A549 (cell line): ENCODE measurements around the gene CNOT6. TPM values are rescaled to one million over a fixed set of nuclear protein-coding genes. Genes with fewer than 3 reads are reported as not detected.

Experiments used
- ATAC-seq, 2 experiments: fragments of 200-7000 bp in 1 of 2; fragments of >200 bp in 1 of 2; cut with Nextera tagmentation in 1 of 2; cut with Tn5 transposase in 1 of 2; 3 replicates each; pipeline versions ENCODE4 v1.8.0 to v1.9.1; 2018 to 2020; ENCODE audit warnings: mild to moderate bottlenecking in 1 of 2, moderate library complexity in 1 of 2
- CTCF ChIA-PET: fragments of 300-600 bp; sonication (Branson Sonifier 250); formaldehyde crosslinking; extraction: SDS; loops from one replicate; lab custom pipeline; 2021; ENCODE audit warnings: antibody characterized with exemption, inconsistent platforms; lab: Yijun Ruan, JAX
- POLR2A ChIA-PET: fragments of 350-600 bp; formaldehyde crosslinking; extraction: SDS; loops from one replicate; lab custom pipeline; 2021; ENCODE audit warnings: antibody characterized with exemption, inconsistent platforms; lab: Yijun Ruan, JAX
- DNase-seq, 2 experiments: peaks; one replicate each; pipeline versions ENCODE4 v3.0.0 to v3.0.0-alpha.2; 2011 to 2016; ENCODE audit warnings: low read depth in 1 of 2, low spot score in 1 of 2
- FAIRE-seq: peaks from 2 replicates; lab custom pipeline; 2011; peaks lifted over from hg19 to GRCh38; lab: Jason Lieb, UNC
- H3K27ac ChIP-seq, 2 experiments: fragments of >200 bp; sonication (Bioruptor Twin); formaldehyde crosslinking; 3 replicates each; pipeline ENCODE4 v1.5.1; 2016 to 2017
- H3K4me1 ChIP-seq: fragments of >200 bp; sonication (Bioruptor Twin); formaldehyde crosslinking; 3 replicates; pipeline ENCODE4 v1.6.1; 2016
- H3K4me2 ChIP-seq: fragments of >200 bp; sonication (Bioruptor Twin); formaldehyde crosslinking; 3 replicates; pipeline ENCODE4 v1.6.1; 2016
- H3K4me3 ChIP-seq: fragments of >200 bp; sonication (Bioruptor Twin); formaldehyde crosslinking; 3 replicates; pipeline ENCODE4 v1.5.1; 2016
- H3K9me3 ChIP-seq: fragments of >200 bp; sonication (Bioruptor Twin); formaldehyde crosslinking; 3 replicates; pipeline ENCODE4 v1.6.1; 2016
- ATOH8 ChIP-seq: fragments of 250-450 bp; sonication (Bioruptor Pico); IDR thresholded peaks from 2 replicates; pipeline ENCODE4 v1.5.0; 2020; ENCODE audit warnings: low read depth, mild to moderate bottlenecking, moderate library complexity
- CBX8 ChIP-seq: fragments of 200-600 bp; sonication (generic); IDR thresholded peaks from 2 replicates; pipeline ENCODE4 v1.6.1; 2016
- FOSB ChIP-seq: fragments of 250-450 bp; sonication (Bioruptor Pico); IDR thresholded peaks from 2 replicates; pipeline ENCODE4 v1.5.0; 2020; ENCODE audit warnings: mild to moderate bottlenecking, moderate library complexity
- FOXS1 ChIP-seq: fragments of 250-450 bp; sonication (Bioruptor Pico); IDR thresholded peaks from 2 replicates; pipeline ENCODE4 v1.5.0; 2020; ENCODE audit warnings: mild to moderate bottlenecking, moderate library complexity
- HOXA7 ChIP-seq: fragments of 250-450 bp; sonication (Bioruptor Pico); IDR thresholded peaks from 2 replicates; pipeline ENCODE4 v1.5.0; 2020; ENCODE audit warnings: mild to moderate bottlenecking, moderate library complexity
- JUNB ChIP-seq: fragments of >200 bp; sonication (Bioruptor Twin); formaldehyde crosslinking; IDR thresholded peaks from 2 replicates; pipeline ENCODE4 v1.6.1; 2016
- KDM5A ChIP-seq: fragments of 200-600 bp; sonication (generic); IDR thresholded peaks from 2 replicates; pipeline ENCODE4 v1.6.1; 2016; ENCODE audit warnings: antibody characterized with exemption, mild to moderate bottlenecking
- MAX ChIP-seq: IDR thresholded peaks from 2 replicates; pipeline ENCODE4 v1.6.1; 2012
- MAZ ChIP-seq: fragments of 150-350 bp; IDR thresholded peaks from 2 replicates; pipeline ENCODE4 v1.6.1; 2014; ENCODE audit warnings: antibody characterized with exemption, low read depth, low read length, borderline replicate concordance
- RAD21 ChIP-seq, 2 experiments: fragments of >200 bp in 1 of 2; sonication (Bioruptor Twin) in 1 of 2; formaldehyde crosslinking in 1 of 2; IDR thresholded peaks in 1 of 2; conservative IDR thresholded peaks in 1 of 2; 2 replicates in 1 of 2; 3 replicates in 1 of 2; pipeline ENCODE4 v1.6.1; 2012 to 2018; ENCODE audit warnings: inconsistent platforms in 1 of 2
- RARB ChIP-seq: fragments of 250-450 bp; sonication (Bioruptor Pico); IDR thresholded peaks from 2 replicates; pipeline ENCODE4 v1.8.0; 2021; ENCODE audit warnings: mild to moderate bottlenecking, moderate library complexity
- RCOR1 ChIP-seq: fragments of 150-350 bp; IDR thresholded peaks from 2 replicates; pipeline ENCODE4 v1.6.1; 2014; ENCODE audit warnings: antibody characterized with exemption, low read length, low read depth
- RFX5 ChIP-seq: fragments of 450-650 bp; IDR thresholded peaks from 2 replicates; pipeline ENCODE4 v1.7.1; 2014; ENCODE audit warnings: antibody characterized with exemption, mild to moderate bottlenecking, moderate library complexity
- SREBF2 ChIP-seq: fragments of 450-650 bp; IDR thresholded peaks from 2 replicates; pipeline ENCODE4 v1.6.1; 2014; ENCODE audit warnings: mild to moderate bottlenecking, moderate library complexity
- TFCP2L1 ChIP-seq: fragments of 250-450 bp; sonication (Bioruptor Pico); IDR thresholded peaks from 2 replicates; pipeline ENCODE4 v1.5.0; 2021; ENCODE audit warnings: mild to moderate bottlenecking
- TP53 ChIP-seq: fragments of 250-450 bp; sonication (Bioruptor Pico); IDR thresholded peaks from 2 replicates; pipeline ENCODE4 v1.5.0; 2021; ENCODE audit warnings: mild to moderate bottlenecking, moderate library complexity
- USF2 ChIP-seq: fragments of 450-650 bp; IDR thresholded peaks from 2 replicates; pipeline ENCODE4 v1.6.1; 2014; ENCODE audit warnings: antibody characterized with exemption
- ZC3H11A ChIP-seq: fragments of 450-650 bp; IDR thresholded peaks from 2 replicates; pipeline ENCODE4 v1.6.1; 2014; ENCODE audit warnings: antibody characterized with exemption, mild to moderate bottlenecking
- WGBS: methylation state at CpG from one replicate; pipeline ENCODE4 v1.1.6; 2017; ENCODE audit errors: missing lambda C conversion rate; 5-methylcytosine and 5-hydroxymethylcytosine counted together
- polyA plus RNA-seq, 4 experiments: library from polyadenylated mRNA; depleted of rRNA in 3 of 4; stranded (reverse); fragments of >200 nt; fragmentation: RNase III in 1 of 4; extraction: RNeasy Plus Mini Kit Qiagen cat#74134 plus additional on column Dnase treatment in 1 of 4; gene quantifications; 2 replicates in 3 of 4; 3 replicates in 1 of 4; pipeline ENCODE4 v1.2.3, GENCODE V29; 2011 to 2017
- TF ChIP-seq, protein P1 (sequence below): IDR thresholded peaks from 2 replicates; pipeline ENCODE4 v1.6.1; 2012; ENCODE audit warnings: low read depth, borderline replicate concordance
- TF ChIP-seq, protein P2 (sequence below): fragments of 250-450 bp; sonication (Bioruptor Pico); IDR thresholded peaks from 2 replicates; pipeline ENCODE4 v1.5.0; 2021; ENCODE audit warnings: mild to moderate bottlenecking, moderate library complexity, borderline replicate concordance
- TF ChIP-seq, protein P3 (sequence below): IDR thresholded peaks from 2 replicates; pipeline ENCODE4 v1.6.1; 2012
- TF ChIP-seq, protein P4 (sequence below): fragments of 200-600 bp; sonication (generic); IDR thresholded peaks from 2 replicates; pipeline ENCODE4 v1.6.1; 2016; ENCODE audit warnings: antibody characterized with exemption, mild to moderate bottlenecking, moderate library complexity

CNOT6 gene
- polyA plus RNA-seq, 2 of the 4 experiments (the other 2 are of a cell fraction) = 18.2 to 28.5 TPM

DNA sequence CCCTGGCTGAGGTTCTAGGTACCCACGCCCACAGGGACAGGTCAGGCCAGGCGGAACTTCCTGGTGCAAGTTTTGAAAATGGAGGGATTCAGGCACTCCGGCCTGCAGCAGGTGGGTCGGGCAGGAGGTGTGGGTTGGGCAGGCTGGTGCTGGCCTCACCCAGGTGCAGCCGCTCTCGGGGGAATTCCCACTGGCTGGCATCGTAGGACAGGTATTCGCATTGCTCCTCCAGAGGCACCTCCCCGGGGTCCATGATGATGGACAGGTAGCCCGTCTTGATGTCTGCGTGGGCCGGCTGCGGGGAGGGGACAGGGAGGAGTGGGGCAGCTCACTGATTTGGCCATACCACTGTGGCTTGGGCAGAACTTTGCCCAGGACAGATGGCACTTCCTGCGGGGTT is 125.8 kb downstream of the CNOT6 start:
- FAIRE-seq (no peak), ATAC-seq (no peak), DNase-seq (no peak)
- no peaks in the 10 kb centered on the region for H3K4me1 ChIP-seq
- 77% methylated on average over 11 of the region's 14 CpGs for WGBS
- no peak overlapping the region for H3K4me3 ChIP-seq
- H3K27ac ChIP-seq = no peak overlapping the region
- TF ChIP-seq KDM5A (no peak), FOSB (CRISPR knock-in tag) (no peak), JUNB (no peak), RARB (CRISPR knock-in tag) (no peak), SREBF2 (no peak), ATOH8 (CRISPR knock-in tag) (no peak)
- TF ChIP-seq, protein P1, sequence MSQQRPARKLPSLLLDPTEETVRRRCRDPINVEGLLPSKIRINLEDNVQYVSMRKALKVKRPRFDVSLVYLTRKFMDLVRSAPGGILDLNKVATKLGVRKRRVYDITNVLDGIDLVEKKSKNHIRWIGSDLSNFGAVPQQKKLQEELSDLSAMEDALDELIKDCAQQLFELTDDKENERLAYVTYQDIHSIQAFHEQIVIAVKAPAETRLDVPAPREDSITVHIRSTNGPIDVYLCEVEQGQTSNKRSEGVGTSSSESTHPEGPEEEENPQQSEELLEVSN = no peak
- TF ChIP-seq, all 56 proteins: peak for 0
- Histone ChIP-seq H3K4me2 (no peak overlapping the region), H3K9me3 (no peaks in the 10 kb centered on the region)
- POLR2A ChIA-PET = no interaction called here
- CTCF ChIA-PET = interaction anchor here (0.8 to 1.9 kb wide), 17 partner anchors 8 to 411 kb away, joined by 3 to 32 read pairs (median 7); partner anchors contain the start of gene RASGEF1C

- ChIA-PET CTCF (interaction anchor here (0.6 to 1.6 kb wide), 7 partner anchors 11 to 93 kb away, joined by 3 to 7 read pairs (median 3); no protein-coding TSS in a partner anchor), POLR2A (no interaction called here)
- ATAC-seq (no peak), FAIRE-seq (no peak), DNase-seq (no peak)
- no peak overlapping the region for H3K4me2 ChIP-seq
- H3K4me1 ChIP-seq = no peaks in the 10 kb centered on the region
- 78% methylated on average over 20 of the region's 32 CpGs for WGBS
- H3K9me3 ChIP-seq = no peaks in the 10 kb centered on the region
- TF ChIP-seq CBX8 (no peak), USF2 (no peak), RCOR1 (no peak), RFX5 (no peak), MAX (no peak), TP53 (no peak), TFCP2L1 (CRISPR knock-in tag) (no peak)
- TF ChIP-seq, protein P2, sequence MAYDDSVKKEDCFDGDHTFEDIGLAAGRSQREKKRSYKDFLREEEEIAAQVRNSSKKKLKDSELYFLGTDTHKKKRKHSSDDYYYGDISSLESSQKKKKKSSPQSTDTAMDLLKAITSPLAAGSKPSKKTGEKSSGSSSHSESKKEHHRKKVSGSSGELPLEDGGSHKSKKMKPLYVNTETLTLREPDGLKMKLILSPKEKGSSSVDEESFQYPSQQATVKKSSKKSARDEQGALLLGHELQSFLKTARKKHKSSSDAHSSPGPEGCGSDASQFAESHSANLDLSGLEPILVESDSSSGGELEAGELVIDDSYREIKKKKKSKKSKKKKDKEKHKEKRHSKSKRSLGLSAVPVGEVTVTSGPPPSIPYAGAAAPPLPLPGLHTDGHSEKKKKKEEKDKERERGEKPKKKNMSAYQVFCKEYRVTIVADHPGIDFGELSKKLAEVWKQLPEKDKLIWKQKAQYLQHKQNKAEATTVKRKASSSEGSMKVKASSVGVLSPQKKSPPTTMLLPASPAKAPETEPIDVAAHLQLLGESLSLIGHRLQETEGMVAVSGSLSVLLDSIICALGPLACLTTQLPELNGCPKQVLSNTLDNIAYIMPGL (CRISPR knock-in tag) = no peak
- TF ChIP-seq, protein P3, sequence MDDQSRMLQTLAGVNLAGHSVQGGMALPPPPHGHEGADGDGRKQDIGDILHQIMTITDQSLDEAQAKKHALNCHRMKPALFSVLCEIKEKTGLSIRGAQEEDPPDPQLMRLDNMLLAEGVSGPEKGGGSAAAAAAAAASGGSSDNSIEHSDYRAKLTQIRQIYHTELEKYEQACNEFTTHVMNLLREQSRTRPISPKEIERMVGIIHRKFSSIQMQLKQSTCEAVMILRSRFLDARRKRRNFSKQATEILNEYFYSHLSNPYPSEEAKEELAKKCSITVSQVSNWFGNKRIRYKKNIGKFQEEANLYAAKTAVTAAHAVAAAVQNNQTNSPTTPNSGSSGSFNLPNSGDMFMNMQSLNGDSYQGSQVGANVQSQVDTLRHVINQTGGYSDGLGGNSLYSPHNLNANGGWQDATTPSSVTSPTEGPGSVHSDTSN = no peak
- H3K27ac ChIP-seq = no peak overlapping the region
- H3K4me3 ChIP-seq = no peak overlapping the region
Measured at GRCh38 chr5:180621311-180621710, 127.1 kb downstream of the CNOT6 start.

- no peak overlapping the region for H3K4me2 ChIP-seq
- 82% methylated on average over 5 of the region's 6 CpGs for WGBS
- ChIA-PET POLR2A (no interaction called here), CTCF (interaction anchor here (1.3 kb wide), 1 partner anchor 9 kb away, joined by 3 read pairs; no protein-coding TSS in a partner anchor)
- no peaks in the 10 kb centered on the region for H3K9me3 ChIP-seq
- ATAC-seq (no peak), DNase-seq (no peak), FAIRE-seq (no peak)
- no peaks in the 10 kb centered on the region for H3K4me1 ChIP-seq
- H3K4me3 ChIP-seq = no peak overlapping the region
- H3K27ac ChIP-seq = no peak overlapping the region
- TF ChIP-seq HOXA7 (CRISPR knock-in tag) (no peak), RCOR1 (no peak), FOXS1 (CRISPR knock-in tag) (no peak), ZC3H11A (no peak), RAD21 (conservative IDR thresholded peaks at IDR 0.05 in 1 of 2, IDR thresholded peaks at IDR 0.05 in 1 of 2) (no peak), MAZ (no peak)
- TF ChIP-seq, protein P4, sequence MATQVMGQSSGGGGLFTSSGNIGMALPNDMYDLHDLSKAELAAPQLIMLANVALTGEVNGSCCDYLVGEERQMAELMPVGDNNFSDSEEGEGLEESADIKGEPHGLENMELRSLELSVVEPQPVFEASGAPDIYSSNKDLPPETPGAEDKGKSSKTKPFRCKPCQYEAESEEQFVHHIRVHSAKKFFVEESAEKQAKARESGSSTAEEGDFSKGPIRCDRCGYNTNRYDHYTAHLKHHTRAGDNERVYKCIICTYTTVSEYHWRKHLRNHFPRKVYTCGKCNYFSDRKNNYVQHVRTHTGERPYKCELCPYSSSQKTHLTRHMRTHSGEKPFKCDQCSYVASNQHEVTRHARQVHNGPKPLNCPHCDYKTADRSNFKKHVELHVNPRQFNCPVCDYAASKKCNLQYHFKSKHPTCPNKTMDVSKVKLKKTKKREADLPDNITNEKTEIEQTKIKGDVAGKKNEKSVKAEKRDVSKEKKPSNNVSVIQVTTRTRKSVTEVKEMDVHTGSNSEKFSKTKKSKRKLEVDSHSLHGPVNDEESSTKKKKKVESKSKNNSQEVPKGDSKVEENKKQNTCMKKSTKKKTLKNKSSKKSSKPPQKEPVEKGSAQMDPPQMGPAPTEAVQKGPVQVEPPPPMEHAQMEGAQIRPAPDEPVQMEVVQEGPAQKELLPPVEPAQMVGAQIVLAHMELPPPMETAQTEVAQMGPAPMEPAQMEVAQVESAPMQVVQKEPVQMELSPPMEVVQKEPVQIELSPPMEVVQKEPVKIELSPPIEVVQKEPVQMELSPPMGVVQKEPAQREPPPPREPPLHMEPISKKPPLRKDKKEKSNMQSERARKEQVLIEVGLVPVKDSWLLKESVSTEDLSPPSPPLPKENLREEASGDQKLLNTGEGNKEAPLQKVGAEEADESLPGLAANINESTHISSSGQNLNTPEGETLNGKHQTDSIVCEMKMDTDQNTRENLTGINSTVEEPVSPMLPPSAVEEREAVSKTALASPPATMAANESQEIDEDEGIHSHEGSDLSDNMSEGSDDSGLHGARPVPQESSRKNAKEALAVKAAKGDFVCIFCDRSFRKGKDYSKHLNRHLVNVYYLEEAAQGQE = no peak
- TF ChIP-seq, protein P3 = no peak
- TF ChIP-seq, protein P1 = no peak
Measured at GRCh38 chr5:180622910-180623309, 128.7 kb downstream of the CNOT6 start.
